HG03469 (cell line): ENCODE results near the gene GPR89A.
A peak's percentile ranks its signal among the peaks of the same experiment; 100 is the strongest.
"Not testable (repeated sequence)": the region's sequence is repeated elsewhere in the genome, so short reads cannot be mapped to it uniquely, and the experiment has no call there.

Source experiments
- ATAC-seq: cut with Tn5 transposase; IDR thresholded peaks from one replicate; pipeline ENCODE4 v1.9.1; 2021; ENCODE audit warnings: mild to moderate bottlenecking, moderate library complexity, moderate number of reproducible peaks; ENCODE audit not compliant: unreplicated experiment

GPR89A gene

GRCh38 chr1:145684858-145685257, 77.1 kb downstream of the GPR89A start:
- not testable (repeated sequence) for ATAC-seq

GRCh38 chr1:145686078-145686477, 78.3 kb downstream of the GPR89A start:
- ATAC-seq = not testable (repeated sequence)

- no peak for ATAC-seq
Measured at GRCh38 chr1:145688328-145688727, 80.5 kb downstream of the GPR89A start.

- ATAC-seq = no peak
Measured at GRCh38 chr1:145688924-145689323, 81.1 kb downstream of the GPR89A start.

- ATAC-seq = no peak
Measured at GRCh38 chr1:145689922-145690321, 82.1 kb downstream of the GPR89A start.

- ATAC-seq = peak; percentile 87
Measured at GRCh38 chr1:145690587-145691558, 83.1 kb downstream of the GPR89A start.

GRCh38 chr1:145692785-145693443, 85.1 kb downstream of the GPR89A start:
- no peak for ATAC-seq

- ATAC-seq = no peak
Measured at GRCh38 chr1:145695821-145696629, 88.2 kb downstream of the GPR89A start.

GRCh38 chr1:145696630-145696960, 88.8 kb downstream of the GPR89A start:
- ATAC-seq = no peak

- ATAC-seq = no peak
Measured at GRCh38 chr1:145701306-145701862, 93.6 kb downstream of the GPR89A start.

GRCh38 chr1:145702052-145702451, 94.3 kb downstream of the GPR89A start:
- ATAC-seq = no peak

- no peak for ATAC-seq
Measured at GRCh38 chr1:145702826-145703225, 95.0 kb downstream of the GPR89A start.

GRCh38 chr1:145705622-145706021, 97.8 kb downstream of the GPR89A start:
- no peak for ATAC-seq

- ATAC-seq = no peak
Measured at GRCh38 chr1:145706086-145706664, 98.4 kb downstream of the GPR89A start.

GRCh38 chr1:145707183-145707867, 99.5 kb downstream of the GPR89A start, which contains the start of gene PDZK1:
Gene PDZK1 (minus strand): TSS chr1:145707368. CDS start chr1:145688021, 19,347 bp downstream.
- ATAC-seq = no peak

- no peak for ATAC-seq
Measured at GRCh38 chr1:145708063-145708462, 100.3 kb downstream of the GPR89A start.

- no peak for ATAC-seq
Measured at GRCh38 chr1:145710291-145711027, 102.7 kb downstream of the GPR89A start.

GRCh38 chr1:145711213-145711651, 103.4 kb downstream of the GPR89A start:
- no peak for ATAC-seq

- no peak for ATAC-seq
Measured at GRCh38 chr1:145714524-145715111, 106.8 kb downstream of the GPR89A start.
